Activated T-helper 17 cell treated with anti-CD3 and anti-CD28 coated beads, Interleukin-2, amount 50 U/mL, for 72 hours (primary cell): ENCODE data around the gene RNF121. TPM values are rescaled to one million over a fixed set of nuclear protein-coding genes. Genes with fewer than 3 reads are reported as not detected.

Experiments
- ATAC-seq: fragments of 150-1000 bp; cut with Tn5 transposase; replicated peaks from 2 replicates; pipeline ENCODE4 v1.10.0; 2021; ENCODE audit warnings: mild to moderate bottlenecking, moderate library complexity
- H3K27ac Mint-ChIP-seq: one replicate; pipeline ENCODE4 v1.8.0; 2022; ENCODE audit warnings: mixed read lengths
- H3K27me3 Mint-ChIP-seq: one replicate; pipeline ENCODE4 v1.8.0; 2022; ENCODE audit warnings: mixed read lengths
- H3K36me3 Mint-ChIP-seq: one replicate; pipeline ENCODE4 v1.8.0; 2022; ENCODE audit warnings: low read depth, mild to moderate bottlenecking, mixed read lengths
- H3K4me1 Mint-ChIP-seq: one replicate; pipeline ENCODE4 v1.8.0; 2022; ENCODE audit warnings: mixed read lengths
- H3K4me3 Mint-ChIP-seq: one replicate; pipeline ENCODE4 v1.8.0; 2022; ENCODE audit warnings: mild to moderate bottlenecking, mixed read lengths
- H3K9me3 Mint-ChIP-seq: one replicate; pipeline ENCODE4 v1.8.0; 2022; ENCODE audit warnings: mixed read lengths
- total RNA-seq, 2 donors: library from RNA; stranded (reverse); gene quantifications; one replicate each; pipeline ENCODE4 v1.2.3, GENCODE V29; 2022

Gene RNF121
- total RNA-seq, 2 donors from 2014 or later = 45.8 to 55.5 TPM

DNA sequence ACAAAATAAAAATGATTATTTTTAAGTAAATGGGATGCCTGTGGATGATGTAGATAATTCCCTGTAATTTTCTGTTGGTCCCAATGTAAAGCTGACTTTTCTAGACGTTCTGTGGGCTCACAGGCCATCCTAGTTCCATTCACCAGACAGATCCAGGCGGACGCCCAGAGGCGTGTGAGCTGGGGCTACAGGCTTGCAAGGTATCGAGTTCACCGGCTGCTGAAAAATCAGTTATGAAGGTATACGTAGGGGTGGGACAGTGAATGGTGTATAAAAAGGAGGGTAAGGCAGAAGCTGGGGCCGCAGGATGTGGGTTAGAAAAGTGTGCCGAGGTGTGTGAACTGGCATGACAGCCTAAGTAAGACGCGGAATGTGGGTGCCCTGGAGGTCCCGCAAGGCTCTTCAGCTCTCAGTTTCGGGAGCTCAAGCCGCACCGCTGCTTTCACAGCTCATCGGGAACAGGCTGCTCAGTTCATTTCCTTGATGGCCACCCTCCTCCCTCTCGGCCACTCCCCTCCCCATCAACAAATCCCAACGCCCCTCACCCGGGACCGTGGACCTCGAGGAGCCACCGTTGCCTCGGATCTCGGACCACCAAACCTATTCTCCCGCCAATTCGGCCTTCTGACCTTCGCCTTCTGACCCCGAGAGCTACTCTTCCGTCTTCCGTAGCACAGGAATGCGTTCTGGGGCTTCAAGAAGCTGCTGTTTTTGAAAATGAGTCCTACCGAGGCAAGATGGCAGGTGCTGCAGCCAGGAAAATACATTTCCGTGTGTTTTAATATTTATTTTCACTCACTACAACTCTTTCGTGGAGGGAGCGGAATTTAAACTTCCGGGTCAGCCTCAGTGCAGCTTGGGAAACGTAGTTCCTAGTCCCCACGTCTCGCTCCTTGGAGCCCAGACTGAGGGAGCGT, 768 bp upstream of the RNF121 start, which contains the start of gene XNDC1N:
Gene XNDC1N (minus strand): TSS at position 775 of the 917 bp plus-strand sequence. CDS start 5,241 bp downstream, outside the sequence.
- peaks cover 40% of the 10 kb centered on the region for H3K36me3 Mint-ChIP-seq
- no peaks in the 10 kb centered on the region for H3K9me3 Mint-ChIP-seq
- peak; percentile 85 for ATAC-seq
- H3K4me1 Mint-ChIP-seq = peaks cover 23% of the 10 kb centered on the region
- peak within 1 kb of the TSS; percentile 98 for H3K4me3 Mint-ChIP-seq
- no peaks in the 10 kb centered on the region for H3K27me3 Mint-ChIP-seq
- H3K27ac Mint-ChIP-seq = peak within 1 kb of the TSS; percentile 99

DNA sequence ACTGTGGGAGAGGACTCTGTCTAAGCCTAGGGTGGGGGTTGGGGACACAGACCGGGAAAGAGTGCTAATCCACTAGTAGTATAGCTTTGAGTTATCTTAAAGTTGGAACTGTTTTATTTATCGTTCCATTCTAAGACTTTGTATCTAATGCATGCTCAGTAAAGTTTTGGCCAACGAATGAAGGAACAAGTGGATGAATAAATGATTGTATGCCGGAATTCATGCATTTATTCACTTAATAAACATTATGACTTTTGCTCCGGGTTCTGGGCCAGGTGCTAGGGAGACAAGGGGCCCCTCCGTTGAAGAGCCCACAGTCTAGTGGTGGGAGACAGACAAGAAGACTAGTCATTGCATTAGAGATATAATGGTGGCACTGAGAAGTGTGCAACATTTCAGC, 645 bp downstream of the RNF121 start:
- ATAC-seq = no peak
- Mint-ChIP-seq H3K4me1 (peaks cover 29% of the 10 kb centered on the region), H3K4me3 (peak overlapping the region; percentile 98), H3K36me3 (peaks cover 39% of the 10 kb centered on the region), H3K27ac (peak overlapping the region; percentile 99), H3K9me3 (no peaks in the 10 kb centered on the region), H3K27me3 (no peaks in the 10 kb centered on the region)

DNA sequence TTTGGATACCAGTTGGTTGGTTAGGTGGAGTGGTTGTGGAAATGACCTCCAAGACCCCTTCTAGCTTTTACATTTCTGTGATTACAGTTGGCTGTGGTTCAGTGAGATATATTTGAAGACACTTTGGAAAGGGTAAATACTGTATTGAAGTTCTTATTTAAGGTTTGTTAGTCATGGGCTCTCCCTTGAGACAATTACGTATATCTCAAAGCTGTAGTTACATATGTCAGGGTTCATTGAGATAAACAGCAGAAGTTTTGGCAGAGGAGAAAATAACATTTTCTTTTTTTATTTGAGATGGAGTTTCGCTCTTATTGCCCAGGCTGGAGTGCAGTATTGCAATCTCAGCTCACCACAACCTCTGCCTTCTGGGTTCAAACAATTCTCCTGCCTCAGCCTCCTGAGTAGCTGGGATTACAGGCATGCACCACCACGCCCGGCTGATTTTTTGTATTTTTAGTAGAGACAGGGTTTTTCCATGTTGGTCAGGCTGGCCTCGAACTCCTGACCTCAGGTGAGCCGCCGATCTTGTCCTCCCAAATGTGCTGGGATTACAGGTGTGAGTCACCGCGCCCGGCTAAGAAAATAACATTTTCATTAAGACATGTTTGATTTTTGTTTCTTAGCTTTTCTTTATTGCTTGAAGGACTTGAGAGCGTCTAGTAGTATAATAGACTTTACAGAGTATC, 1.9 kb downstream of the RNF121 start:
- H3K27ac Mint-ChIP-seq = peak overlapping the region; percentile 99
- H3K4me1 Mint-ChIP-seq = peaks cover 31% of the 10 kb centered on the region
- H3K9me3 Mint-ChIP-seq = no peaks in the 10 kb centered on the region
- H3K36me3 Mint-ChIP-seq = peaks cover 28% of the 10 kb centered on the region
- no peaks in the 10 kb centered on the region for H3K27me3 Mint-ChIP-seq
- peak overlapping the region; percentile 98 for H3K4me3 Mint-ChIP-seq
- ATAC-seq = no peak

DNA sequence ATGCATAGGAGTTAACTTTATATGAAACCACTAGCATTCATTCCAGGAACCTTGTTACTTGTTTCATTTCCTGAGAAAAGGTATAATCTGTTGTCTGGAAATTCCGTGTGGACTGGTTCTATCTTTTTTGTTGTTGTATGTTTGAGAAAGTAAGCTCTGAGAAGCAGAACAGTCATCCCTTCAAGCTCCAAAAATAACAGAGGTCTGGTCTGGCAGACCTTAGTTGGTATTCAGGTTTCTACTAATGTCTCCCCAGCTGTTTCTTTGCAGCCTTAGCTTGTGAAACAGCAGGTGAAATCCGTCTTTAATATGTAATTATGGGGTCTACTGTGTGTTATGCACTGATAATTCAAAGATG, 2.4 kb downstream of the RNF121 start:
- Mint-ChIP-seq H3K36me3 (peaks cover 28% of the 10 kb centered on the region), H3K27me3 (no peaks in the 10 kb centered on the region), H3K9me3 (no peaks in the 10 kb centered on the region), H3K4me1 (peaks cover 31% of the 10 kb centered on the region), H3K27ac (peak overlapping the region; percentile 99), H3K4me3 (peak overlapping the region; percentile 98)
- peak; percentile 8 for ATAC-seq

DNA sequence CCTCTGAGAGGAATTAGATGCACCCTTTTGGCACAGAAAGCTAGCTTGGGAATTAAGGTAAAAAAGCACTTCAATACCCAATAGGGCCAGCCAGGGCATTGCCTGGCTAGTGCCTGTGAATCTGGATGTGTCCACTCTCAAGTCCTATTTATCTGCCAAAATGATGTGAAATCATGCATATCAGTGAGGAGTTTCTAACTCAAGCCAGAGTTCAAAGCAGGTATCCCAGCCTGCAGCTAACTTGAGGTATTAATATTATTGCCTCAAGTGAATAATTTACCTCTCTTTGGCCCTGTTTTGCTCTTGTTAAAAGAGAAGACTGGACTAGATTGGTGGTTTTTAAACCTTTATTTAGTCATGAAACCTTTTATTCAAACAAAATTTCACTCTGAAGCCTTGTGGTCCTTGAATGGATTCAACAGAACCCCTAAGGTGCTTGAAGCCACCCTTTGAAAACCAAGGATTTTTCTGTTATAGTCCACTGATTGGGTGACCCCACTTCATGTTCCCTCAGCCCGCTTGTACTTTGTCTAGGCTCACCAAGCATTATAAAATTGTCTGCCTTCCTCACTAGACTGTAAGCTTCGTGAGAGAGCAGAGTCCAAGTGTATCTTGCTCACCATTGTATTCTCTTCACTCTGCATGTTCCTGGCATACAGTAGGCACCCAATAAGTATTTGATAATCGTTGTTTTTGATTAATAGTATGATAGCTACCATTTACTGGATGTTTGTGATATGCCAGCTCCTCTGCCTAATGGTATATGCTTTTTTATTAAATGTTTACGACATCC, 4.5 kb downstream of the RNF121 start:
- Mint-ChIP-seq H3K27me3 (no peaks in the 10 kb centered on the region), H3K27ac (no peak overlapping the region), H3K36me3 (peaks cover 31% of the 10 kb centered on the region), H3K4me3 (peak overlapping the region; percentile 5), H3K9me3 (no peaks in the 10 kb centered on the region), H3K4me1 (peaks cover 31% of the 10 kb centered on the region)
- no peak for ATAC-seq

DNA sequence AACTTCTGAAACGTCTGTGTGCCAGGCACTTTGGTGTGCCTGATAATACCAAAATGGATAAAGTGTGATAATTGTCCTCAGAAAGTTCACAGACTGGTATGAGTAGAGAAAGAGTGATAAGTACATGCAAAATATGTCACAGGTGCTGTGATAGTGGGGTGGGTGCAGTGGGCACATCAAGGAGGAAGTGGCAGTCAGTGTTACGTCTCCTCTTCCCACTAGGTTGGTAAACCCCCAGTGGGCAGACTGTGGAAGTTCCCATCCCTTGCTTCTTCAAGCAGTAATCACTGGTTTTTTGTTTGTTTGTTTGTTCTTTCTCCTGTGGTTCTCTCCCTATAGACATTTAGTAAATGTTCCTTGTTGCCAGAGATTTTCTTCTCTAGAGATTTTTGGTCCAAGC, 5.4 kb downstream of the RNF121 start:
- H3K27me3 Mint-ChIP-seq = no peaks in the 10 kb centered on the region
- H3K4me1 Mint-ChIP-seq = peaks cover 31% of the 10 kb centered on the region
- H3K4me3 Mint-ChIP-seq = peak overlapping the region; percentile 5
- peaks cover 23% of the 10 kb centered on the region for H3K36me3 Mint-ChIP-seq
- ATAC-seq = no peak
- H3K9me3 Mint-ChIP-seq = no peaks in the 10 kb centered on the region
- H3K27ac Mint-ChIP-seq = peak overlapping the region; percentile 5

DNA sequence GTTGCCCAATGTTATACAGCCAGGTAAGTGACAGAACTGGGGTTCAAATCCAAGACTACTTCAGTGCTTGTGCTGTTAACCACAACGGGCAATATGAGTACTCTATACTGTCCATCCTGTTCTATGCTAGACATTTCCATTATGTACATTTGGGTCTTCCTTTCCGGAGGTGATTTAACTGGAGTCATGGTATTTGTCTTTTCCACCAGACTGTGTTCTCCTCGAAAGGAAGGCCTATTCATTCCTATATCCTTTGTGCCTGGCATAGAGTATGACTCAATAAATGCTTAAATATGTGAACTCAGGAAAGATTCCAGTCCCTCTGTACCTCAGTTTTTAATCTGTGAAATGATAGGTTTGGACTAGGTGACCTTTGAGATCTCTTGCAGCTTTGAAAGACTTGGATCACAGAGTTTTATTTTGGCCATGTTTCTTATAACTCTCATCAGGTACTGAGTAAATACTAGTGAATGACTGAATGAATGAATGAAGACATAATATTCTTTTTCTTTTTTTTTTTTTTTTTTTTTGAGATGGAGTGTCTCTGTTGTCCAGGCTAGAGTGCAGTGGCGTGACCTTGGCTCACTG, 6.6 kb downstream of the RNF121 start:
- H3K4me3 Mint-ChIP-seq = no peak overlapping the region
- no peak for ATAC-seq
- no peak overlapping the region for H3K27ac Mint-ChIP-seq
- H3K36me3 Mint-ChIP-seq = peaks cover 23% of the 10 kb centered on the region
- H3K27me3 Mint-ChIP-seq = no peaks in the 10 kb centered on the region
- peaks cover 19% of the 10 kb centered on the region for H3K4me1 Mint-ChIP-seq
- H3K9me3 Mint-ChIP-seq = no peaks in the 10 kb centered on the region

DNA sequence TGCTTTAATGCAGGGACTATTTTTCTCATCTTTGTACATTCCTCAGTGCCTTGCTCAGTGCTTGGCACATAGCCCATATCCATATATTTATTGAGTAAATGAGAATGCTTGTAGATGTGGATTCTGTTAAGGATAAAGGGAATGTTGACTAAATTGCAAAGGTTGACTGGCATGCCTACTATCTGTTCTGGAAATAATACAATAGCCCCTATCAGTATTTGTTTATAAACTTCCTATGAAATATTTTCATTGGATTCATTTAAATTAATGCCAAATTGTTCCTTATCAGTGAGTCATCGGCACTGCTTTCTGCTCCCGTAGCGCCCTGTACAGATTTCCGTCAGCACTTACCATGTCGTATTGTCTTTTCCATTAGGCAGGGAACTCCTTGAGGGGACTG, 8.0 kb downstream of the RNF121 start:
- Mint-ChIP-seq H3K27ac (no peak overlapping the region), H3K27me3 (no peaks in the 10 kb centered on the region), H3K9me3 (no peaks in the 10 kb centered on the region), H3K4me1 (peaks cover 8% of the 10 kb centered on the region), H3K36me3 (peaks cover 23% of the 10 kb centered on the region), H3K4me3 (no peak overlapping the region)
- no peak for ATAC-seq

DNA sequence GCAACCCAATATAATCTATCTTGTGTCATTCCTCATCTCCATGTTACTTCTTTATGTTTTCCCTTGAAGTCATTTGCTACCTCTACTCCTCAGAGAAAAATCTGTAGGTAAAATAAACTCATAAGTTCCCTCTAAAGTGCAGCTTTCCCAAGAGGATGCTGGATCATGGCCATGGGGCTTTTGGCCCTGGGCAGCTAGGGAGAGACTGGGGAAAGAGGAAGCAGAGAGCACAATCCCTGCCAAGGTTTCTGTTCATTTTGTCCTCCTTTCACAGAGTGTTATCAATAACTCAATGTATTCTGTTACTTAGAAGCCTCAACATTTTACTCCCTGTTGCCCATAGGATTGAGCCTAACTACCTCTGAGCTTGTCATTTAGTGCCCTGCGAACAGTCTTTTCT, 9.0 kb downstream of the RNF121 start:
- H3K9me3 Mint-ChIP-seq = no peaks in the 10 kb centered on the region
- H3K4me3 Mint-ChIP-seq = no peak overlapping the region
- H3K4me1 Mint-ChIP-seq = peaks cover 8% of the 10 kb centered on the region
- no peak for ATAC-seq
- peaks cover 23% of the 10 kb centered on the region for H3K36me3 Mint-ChIP-seq
- H3K27ac Mint-ChIP-seq = no peak overlapping the region
- no peaks in the 10 kb centered on the region for H3K27me3 Mint-ChIP-seq

DNA sequence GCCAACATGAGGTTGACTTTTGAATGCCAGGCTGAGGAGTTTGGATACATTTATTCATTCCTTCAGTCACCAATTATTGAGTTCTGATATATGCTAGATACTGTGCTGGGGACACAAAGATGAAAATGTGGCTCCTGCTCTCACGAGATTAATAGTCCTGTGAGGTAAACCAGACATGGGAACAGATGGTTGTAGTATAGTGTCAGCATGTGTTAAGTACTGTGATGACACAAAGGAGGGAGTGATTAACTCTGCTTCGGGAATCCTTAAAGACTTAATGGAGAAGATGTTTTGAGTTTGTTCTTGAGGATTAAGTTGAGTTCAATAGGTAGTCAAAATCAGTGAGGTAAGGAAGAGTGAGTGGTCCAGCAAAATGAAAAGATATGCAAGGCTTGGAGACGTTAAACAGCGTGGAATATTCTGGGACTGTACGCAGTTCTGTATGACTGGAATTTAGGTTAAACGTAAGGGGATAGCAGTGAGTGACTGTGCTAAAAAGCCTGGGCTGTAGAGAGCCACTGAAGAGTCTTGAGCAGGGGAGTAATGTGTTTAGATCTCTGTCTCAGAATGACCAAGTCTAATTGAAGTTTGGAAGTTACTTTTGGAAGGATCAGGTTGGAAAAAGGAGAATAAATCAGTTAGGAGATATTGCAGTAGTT, 11.8 kb downstream of the RNF121 start:
- no peak for ATAC-seq
- H3K4me1 Mint-ChIP-seq = no peaks in the 10 kb centered on the region
- H3K27me3 Mint-ChIP-seq = no peaks in the 10 kb centered on the region
- H3K27ac Mint-ChIP-seq = no peak overlapping the region
- H3K4me3 Mint-ChIP-seq = no peak overlapping the region
- H3K36me3 Mint-ChIP-seq = peaks cover 44% of the 10 kb centered on the region
- H3K9me3 Mint-ChIP-seq = no peaks in the 10 kb centered on the region

DNA sequence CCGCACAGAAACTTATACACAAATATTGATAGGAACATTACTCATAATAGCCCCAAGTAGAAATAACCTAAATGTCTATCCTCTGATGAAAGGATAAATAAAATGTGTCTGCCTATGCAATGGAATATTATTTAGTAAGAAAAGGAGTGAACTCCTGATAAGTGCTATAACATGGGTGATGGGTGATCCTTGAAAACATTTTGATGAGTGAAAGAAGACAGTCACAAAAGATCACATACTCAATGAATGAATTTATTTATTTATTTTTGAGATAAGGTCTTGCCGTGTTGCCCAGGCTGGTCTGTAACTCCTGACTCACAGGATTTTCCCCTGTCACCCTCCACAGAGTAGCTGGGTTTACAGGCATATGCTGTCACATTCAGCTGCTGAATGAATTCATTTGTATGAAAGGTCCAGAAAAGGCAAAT, 17.3 kb downstream of the RNF121 start:
- H3K4me1 Mint-ChIP-seq = peaks cover 15% of the 10 kb centered on the region
- no peaks in the 10 kb centered on the region for H3K9me3 Mint-ChIP-seq
- no peak overlapping the region for H3K4me3 Mint-ChIP-seq
- no peaks in the 10 kb centered on the region for H3K27me3 Mint-ChIP-seq
- peak overlapping the region; percentile 62 for H3K27ac Mint-ChIP-seq
- ATAC-seq = peak; percentile 60
- peaks cover 50% of the 10 kb centered on the region for H3K36me3 Mint-ChIP-seq

DNA sequence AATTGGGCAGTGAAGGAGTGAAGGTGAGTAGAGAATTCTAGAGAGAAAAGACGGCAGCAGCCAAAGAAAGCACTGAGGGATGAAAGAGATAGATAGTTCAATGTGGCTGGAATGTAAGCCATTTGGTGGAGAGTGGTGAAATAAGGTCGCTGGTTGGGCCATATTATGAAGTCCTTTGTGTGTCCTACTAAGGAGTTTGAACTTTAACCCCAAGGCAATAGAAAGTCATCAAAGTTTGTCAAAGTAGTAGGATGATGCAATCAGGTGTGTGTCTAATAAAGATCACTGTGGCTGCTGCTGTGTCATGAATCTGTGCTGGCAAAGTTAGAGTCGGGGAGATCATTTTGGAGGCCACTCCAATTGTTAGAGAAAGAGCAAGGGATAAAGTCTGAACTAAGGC, 18.7 kb downstream of the RNF121 start:
- no peak for ATAC-seq
- peak overlapping the region; percentile 12 for H3K27ac Mint-ChIP-seq
- H3K27me3 Mint-ChIP-seq = no peaks in the 10 kb centered on the region
- H3K9me3 Mint-ChIP-seq = no peaks in the 10 kb centered on the region
- H3K36me3 Mint-ChIP-seq = peaks cover 55% of the 10 kb centered on the region
- H3K4me1 Mint-ChIP-seq = peaks cover 15% of the 10 kb centered on the region
- H3K4me3 Mint-ChIP-seq = no peak overlapping the region

DNA sequence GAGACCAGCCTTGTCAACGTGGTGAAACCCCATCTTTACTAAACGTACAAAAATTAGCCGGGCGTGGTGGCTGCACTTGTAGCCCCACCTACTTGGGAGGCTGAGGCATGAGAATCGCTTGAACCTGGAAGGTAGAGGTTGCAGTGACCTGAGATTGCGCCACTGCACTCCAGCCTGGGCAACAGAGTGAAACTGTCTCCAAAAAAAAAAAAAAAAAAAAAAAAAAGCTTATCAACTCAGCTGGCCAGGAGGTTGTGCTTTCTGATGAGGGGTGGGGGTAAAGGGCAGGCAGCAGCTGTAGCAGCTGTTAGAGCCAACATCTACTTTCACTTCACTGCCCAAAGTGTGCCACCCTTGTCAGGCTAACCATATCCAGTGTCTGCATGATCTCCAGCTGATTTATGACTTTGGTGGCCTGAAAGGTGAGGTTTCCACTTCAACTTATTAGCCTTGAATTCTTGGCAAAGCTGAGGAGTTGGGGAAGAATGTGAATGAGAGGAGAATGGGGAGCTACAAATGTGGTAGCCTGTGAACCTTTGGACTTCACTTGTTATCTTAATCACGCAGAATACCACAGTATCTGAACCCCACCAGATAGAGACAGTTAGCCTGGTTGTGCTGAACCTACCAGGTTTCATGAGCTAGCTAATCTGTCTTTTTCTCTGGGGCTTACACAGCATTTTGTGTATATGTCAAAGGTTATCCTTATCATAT, 19.6 kb downstream of the RNF121 start:
- Mint-ChIP-seq H3K36me3 (peaks cover 55% of the 10 kb centered on the region), H3K9me3 (no peaks in the 10 kb centered on the region), H3K27ac (peak overlapping the region; percentile 12), H3K4me1 (peaks cover 15% of the 10 kb centered on the region), H3K4me3 (no peak overlapping the region), H3K27me3 (no peaks in the 10 kb centered on the region)
- ATAC-seq = no peak
